GM21423 (cell line): ENCODE data around the gene PROB1.
"Not testable (repeated sequence)": the region's sequence is repeated elsewhere in the genome, so short reads cannot be mapped to it uniquely, and the experiment has no call there.

Experiments
- ATAC-seq: cut with Tn5 transposase; IDR thresholded peaks from one replicate; pipeline ENCODE4 v1.9.1; 2021; ENCODE audit warnings: mild to moderate bottlenecking, moderate library complexity; ENCODE audit not compliant: unreplicated experiment

PROB1 gene

DNA sequence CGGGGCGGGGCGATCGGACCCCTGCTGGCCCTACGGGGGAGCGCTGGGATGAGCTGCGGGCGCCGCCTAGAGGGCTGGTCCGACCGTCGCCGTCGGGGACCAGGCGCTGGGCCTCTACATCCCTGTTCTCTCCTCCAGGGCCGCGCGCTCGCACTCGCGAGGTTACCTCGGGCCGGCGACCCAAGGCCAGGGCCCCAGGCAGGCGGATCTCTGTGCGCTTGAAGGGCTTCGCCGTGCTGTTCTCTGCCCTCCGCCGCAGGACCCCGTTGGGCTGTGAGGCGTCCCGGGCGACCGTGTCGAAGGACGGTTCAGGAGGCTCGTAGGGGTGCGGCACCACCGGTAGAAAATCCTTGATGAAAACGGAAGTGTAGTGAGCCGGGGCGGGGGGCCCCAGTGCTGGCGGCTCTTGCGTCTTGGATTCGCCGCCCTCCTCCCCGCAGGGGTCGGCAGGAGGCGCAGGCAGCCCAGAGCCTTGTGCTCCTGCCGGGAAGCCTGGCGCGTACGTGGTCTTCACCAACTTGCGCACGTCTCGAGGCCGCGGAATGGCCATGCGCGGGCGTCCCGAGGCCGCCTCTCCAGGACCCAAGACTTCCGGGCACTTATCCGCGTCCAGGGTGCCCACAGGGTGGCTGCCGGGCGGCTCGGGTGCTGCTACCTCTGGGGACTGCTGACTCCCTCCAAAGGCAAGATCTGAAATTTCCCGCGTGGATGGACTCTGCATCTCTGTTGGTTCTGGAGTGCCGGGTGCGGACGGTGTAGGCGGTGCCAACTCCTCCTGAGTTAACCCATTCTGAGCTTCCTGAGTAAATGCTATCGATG, 2.0 kb downstream of the PROB1 start:
- peak; percentile 41 for ATAC-seq

GRCh38 chr5:139392324-139392677, 2.6 kb downstream of the PROB1 start:
- no peak for ATAC-seq

- no peak for ATAC-seq
These were observed 3.2 kb downstream of the PROB1 start for GRCh38 chr5:139391570-139392323.

GRCh38 chr5:139390639-139391569, 4.0 kb downstream of the PROB1 start:
- ATAC-seq, result no peak

DNA sequence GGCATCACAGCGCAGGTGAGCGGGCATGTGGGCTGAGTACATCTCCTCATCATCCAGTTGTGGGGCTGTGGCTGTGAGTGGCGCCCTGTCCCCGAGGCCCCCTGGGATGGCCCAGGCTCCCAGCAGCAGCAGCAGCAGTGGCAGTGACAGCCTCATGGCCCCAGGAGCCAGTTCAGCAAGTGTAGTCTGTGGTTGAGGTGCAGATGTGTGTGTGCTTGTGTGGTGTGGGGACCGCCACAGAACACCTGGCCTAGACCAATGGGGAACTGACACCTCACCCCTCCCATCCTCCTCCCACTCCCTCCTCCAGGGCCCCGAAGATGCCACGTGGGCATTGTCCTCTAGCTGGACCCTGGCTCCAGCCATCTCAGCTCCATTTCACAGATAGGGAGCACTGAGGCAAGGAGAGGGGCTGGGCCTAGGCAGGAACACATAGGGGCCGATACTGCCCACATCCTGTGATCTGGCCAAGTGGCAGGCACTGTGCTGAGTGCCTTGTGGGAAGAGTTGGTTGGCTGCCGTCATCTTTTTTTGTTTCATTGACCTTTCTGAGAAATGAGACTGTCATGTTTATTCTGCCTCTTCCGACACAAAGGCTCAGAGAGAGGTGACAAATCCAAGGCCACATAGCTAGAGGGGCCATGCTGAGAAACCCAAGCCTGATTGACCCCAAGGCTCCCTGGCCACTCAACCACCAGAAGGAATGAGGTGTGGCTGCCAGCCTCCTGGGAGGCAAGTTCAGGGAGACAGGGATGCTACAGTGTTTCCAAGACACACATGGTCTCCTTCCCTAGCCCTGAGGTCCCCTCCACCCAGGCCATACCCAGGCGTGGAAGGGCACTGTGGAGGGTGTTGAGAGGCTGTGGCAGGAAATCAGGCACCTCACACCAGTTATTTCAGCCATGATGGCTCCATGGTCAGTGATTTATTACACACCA, 4.9 kb downstream of the PROB1 start, which contains the start of gene MZB1:
Gene MZB1, minus strand, starts transcription at position 213 of the 938 bp plus-strand sequence. Its CDS starts 57 bp downstream, at position 156.
- ATAC-seq, result peak; percentile 37

DNA sequence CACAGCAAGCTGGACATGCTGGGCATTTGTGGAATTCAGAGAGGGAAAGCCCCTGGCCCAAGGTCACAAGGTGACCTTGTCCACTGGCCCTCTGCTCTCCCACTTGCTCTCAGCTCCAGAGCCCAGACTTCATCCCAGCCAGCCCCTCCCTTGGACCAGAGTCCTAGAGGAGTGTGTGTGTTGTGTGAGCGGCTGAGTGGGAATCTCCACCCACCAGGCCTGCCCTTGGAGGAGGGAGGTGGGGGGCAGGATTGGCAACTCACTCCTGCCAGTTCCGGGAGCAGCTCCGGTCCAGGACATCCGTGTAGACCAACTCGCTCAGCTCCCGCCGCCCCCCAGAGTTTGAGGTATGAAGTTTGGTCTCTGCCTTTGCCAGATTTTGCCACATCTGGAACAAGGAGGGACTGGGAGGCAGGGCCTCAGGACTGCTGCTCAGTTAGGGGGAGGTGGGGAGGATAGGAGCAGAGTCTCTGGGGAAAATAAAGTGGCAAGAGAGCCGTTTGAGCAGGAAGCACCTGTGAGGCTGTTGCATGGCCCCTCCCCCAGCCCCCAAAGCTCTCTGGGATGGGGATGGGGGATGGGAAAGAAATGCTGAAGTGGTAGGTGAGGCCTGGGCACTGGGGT, 6.6 kb downstream of the PROB1 start:
- ATAC-seq, result no peak

- ATAC-seq, result no peak
These were observed 7.2 kb downstream of the PROB1 start for GRCh38 chr5:139387611-139388197.

- ATAC-seq, result not testable (repeated sequence)
These were observed 7.9 kb downstream of the PROB1 start for GRCh38 chr5:139386956-139387355.

DNA sequence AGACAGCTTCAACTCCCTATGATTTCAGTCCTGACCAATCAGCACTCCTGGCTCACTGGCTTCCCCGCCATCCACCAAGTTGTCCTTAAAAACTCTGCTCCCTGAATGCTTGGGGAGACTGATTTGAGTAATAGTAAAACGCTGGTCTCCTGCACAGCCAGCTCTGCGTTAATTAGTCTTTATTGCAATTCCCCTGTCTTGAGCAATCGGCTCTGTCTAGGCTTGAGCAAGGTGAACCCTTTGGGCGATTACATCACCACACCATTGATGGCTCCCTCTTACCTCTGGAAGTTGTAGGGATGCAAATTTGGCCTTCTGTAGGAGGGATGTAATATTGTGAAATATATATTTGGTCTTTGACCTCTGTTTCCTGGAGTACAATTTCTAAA, 8.9 kb downstream of the PROB1 start:
- no peak for ATAC-seq

DNA sequence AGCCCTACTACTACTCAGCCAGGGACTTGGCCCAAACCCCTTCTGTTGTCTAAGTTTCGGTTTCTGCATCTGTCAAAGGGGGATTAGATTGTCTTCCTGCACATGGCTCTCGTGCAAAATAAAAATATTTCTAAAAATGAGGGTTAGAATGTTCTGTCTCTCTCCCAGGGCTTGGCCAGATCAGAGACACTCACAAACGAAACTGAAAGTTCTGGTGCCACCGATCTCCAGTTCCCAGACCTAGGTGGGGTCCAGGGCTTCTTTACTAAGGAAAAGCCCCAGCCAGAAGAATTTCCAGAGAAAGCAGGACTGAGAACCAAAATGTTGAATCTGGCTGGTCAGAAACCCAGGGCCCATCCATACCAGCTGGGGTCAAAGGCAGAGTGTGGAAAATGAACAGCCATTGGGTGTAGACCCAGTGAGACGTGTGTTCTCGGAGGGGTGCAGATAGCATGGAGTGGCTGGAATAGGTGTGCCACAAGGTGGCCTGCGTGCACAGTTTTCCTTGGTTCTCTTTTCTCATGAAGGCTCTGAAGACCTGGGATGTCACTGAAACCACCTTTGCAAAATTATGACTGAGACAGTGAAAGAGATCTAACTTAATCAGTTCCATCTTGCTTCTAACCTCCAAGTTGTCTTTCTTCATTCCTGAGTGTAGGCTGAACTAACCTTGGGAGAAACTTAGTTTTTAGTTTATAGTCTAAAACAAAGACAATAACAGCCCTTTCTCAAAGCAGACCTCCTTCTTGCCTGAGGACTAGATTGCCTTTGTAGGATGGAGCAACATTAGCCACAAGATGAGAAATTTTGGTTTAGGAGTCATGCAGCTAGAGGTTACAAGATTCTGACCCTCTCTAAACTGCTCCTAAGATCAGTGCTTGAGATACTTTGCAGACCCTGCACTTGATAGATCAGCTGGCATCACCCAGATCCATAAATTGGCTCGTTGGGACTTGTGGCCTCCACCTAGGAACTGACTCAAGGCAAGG, 9.5 kb downstream of the PROB1 start:
- ATAC-seq, result no peak

DNA sequence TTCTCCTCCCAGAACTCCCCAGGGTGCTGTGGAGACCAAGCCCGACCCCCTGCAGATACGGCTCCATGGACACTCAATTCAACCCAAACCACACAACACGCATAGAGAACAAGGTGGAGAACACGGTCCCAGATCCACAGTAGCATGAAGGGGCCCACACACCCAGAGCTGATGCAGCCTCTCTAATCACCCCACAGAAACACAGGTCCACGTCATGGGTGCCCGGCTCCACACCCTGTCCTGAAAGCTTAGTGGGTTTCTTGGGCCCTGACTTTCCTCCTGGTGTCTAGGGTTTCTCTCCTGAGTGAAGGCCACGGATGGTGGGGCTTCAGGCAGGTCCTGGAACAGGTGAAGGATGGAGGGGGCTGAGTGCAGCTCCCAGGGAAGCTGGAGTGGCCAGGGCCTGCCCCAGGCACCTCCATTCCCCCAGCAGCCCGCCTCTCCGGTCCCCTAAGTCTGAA, 10.3 kb downstream of the PROB1 start:
- no peak for ATAC-seq

- no peak for ATAC-seq
These were observed 10.8 kb downstream of the PROB1 start for GRCh38 chr5:139383993-139384590.

GRCh38 chr5:139383275-139383992, 11.5 kb downstream of the PROB1 start, which contains the start of gene SLC23A1:
Gene SLC23A1, minus strand, starts transcription at chr5:139383297. Its CDS starts 44 bp downstream, at chr5:139383253.
- ATAC-seq, result no peak

GRCh38 chr5:139382807-139383206, 12.1 kb downstream of the PROB1 start:
- no peak for ATAC-seq

DNA sequence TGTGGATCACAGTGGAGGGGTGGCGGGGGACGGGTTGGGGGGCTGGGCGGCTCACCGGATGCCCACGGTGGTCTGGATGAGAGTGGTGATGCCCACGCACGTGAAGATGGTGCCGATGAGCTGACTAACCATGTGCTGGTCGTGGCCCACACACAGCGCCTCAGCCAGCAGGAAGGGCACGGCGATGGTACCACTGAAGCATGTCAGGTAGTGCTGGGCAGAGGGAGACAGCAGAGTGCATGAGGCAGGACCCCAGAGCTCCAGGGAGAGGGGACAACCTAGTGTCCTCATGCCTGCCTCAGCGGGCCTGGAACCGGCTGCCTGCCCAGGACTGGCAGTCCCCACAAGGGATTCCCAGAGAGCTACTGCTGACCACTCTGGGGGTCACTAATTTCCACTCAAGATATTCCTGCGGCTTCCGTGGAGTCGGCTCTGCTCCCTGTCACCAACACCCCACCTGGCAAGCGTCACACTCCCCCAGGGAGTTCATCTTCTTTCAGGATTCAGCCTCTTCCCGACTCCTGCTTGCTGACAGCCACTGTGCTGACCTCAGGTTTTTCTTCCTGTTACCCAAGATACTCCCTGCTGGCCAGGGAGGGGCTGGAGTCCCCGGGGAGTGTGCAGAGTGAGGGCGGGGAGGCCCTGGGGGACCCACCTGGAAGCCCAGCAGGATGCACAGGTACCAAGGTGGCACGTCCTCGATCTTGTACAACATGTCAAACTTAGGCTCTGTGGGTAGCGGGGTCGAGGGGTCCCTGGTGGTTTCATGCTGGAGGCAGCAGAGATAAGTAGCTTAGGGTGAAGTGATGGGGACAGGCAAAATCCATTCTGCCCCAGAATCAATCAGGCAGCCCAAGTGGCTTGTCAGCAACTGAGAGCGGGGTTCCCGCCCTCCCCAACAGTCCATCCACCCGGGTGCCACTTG, 12.8 kb downstream of the PROB1 start:
- no peak for ATAC-seq
